Hepatocyte (in vitro differentiated cells): Measurements from ENCODE around the gene SCAI. TPM values are rescaled to one million over a fixed set of nuclear protein-coding genes. Genes with fewer than 3 reads are reported as not detected.

ENCODE experiments used
- DNase-seq: peaks from one replicate; pipeline ENCODE4 v3.0.0-alpha.2; 2016; ENCODE audit warnings: low spot score
- H2AFZ ChIP-seq: fragments of 200-600 bp; sonication (generic); 2 replicates; pipeline ENCODE4 v1.6.0; 2016; ENCODE audit warnings: antibody characterized with exemption, mild to moderate bottlenecking
- H3K27ac ChIP-seq: fragments of 200-600 bp; sonication (generic); 2 replicates; pipeline ENCODE4 v1.5.1; 2016; ENCODE audit warnings: mild to moderate bottlenecking
- H3K27me3 ChIP-seq: fragments of 200-600 bp; sonication (generic); 2 replicates; pipeline ENCODE4 v1.6.1; 2016
- H3K36me3 ChIP-seq: fragments of 200-600 bp; sonication (generic); replicated peaks from 2 replicates; pipeline ENCODE4 v1.5.1; 2016; ENCODE audit warnings: low read depth; ENCODE audit not compliant: insufficient read depth
- H3K4me1 ChIP-seq: fragments of 200-600 bp; sonication (generic); 2 replicates; pipeline ENCODE4 v1.5.1; 2016; ENCODE audit warnings: mild to moderate bottlenecking, moderate library complexity; ENCODE audit not compliant: insufficient read depth
- H3K4me2 ChIP-seq: fragments of 200-600 bp; sonication (generic); 2 replicates; pipeline ENCODE4 v1.6.0; 2016
- H3K4me3 ChIP-seq: fragments of 200-600 bp; sonication (generic); 2 replicates; pipeline ENCODE4 v1.5.1; 2016; ENCODE audit warnings: mild to moderate bottlenecking
- H3K79me2 ChIP-seq: fragments of 200-600 bp; sonication (generic); 2 replicates; pipeline ENCODE4 v1.6.0; 2017; ENCODE audit warnings: mild to moderate bottlenecking
- H3K9me2 ChIP-seq: fragments of 200-600 bp; sonication (generic); replicated peaks from 2 replicates; pipeline ENCODE4 v1.6.0; 2017; ENCODE audit warnings: mild to moderate bottlenecking; ENCODE audit not compliant: insufficient read depth
- H3K9me3 ChIP-seq: fragments of 200-600 bp; sonication (generic); 2 replicates; pipeline ENCODE4 v1.5.1; 2016; ENCODE audit warnings: low read depth, mild to moderate bottlenecking
- H4K20me1 ChIP-seq: fragments of 200-600 bp; sonication (generic); 2 replicates; pipeline ENCODE4 v1.6.0; 2016; ENCODE audit warnings: mild to moderate bottlenecking; ENCODE audit not compliant: insufficient read depth, poor library complexity, severe bottlenecking
- CTCF ChIP-seq: fragments of 200-600 bp; sonication (generic); IDR thresholded peaks from 2 replicates; pipeline ENCODE4 v1.5.1; 2016; ENCODE audit warnings: antibody characterized with exemption, mild to moderate bottlenecking; ENCODE audit not compliant: poor library complexity
- EZH2 ChIP-seq: fragments of 200-600 bp; sonication (generic); IDR thresholded peaks from 2 replicates; pipeline ENCODE4 v1.6.1; 2016; ENCODE audit warnings: antibody characterized with exemption, mild to moderate bottlenecking, borderline replicate concordance
- EZH2phosphoT487 ChIP-seq: fragments of 200-600 bp; sonication (generic); IDR thresholded peaks from one replicate; pipeline ENCODE4 v1.6.1; 2018; ENCODE audit warnings: antibody characterized with exemption, mild to moderate bottlenecking, low read depth, moderate library complexity; ENCODE audit not compliant: unreplicated experiment, severe bottlenecking
- WGBS: methylation state at CpG from one replicate; pipeline ENCODE4 v1.1.6; 2016; ENCODE audit warnings: low lambda C conversion rate; ENCODE audit errors: missing lambda C conversion rate; 5-methylcytosine and 5-hydroxymethylcytosine counted together
- polyA plus RNA-seq: library from polyadenylated mRNA; unstranded; fragments of >200 nt; fragmentation: Nextera tagmentation; extraction: Ambion mirVana; gene quantifications from 2 replicates; pipeline ENCODE4 v1.2.1, GENCODE V29; 2016
- total RNA-seq: library from RNA; depleted of rRNA; stranded (reverse); fragments of >200 nt; gene quantifications from 2 replicates; pipeline ENCODE4 v1.2.3, GENCODE V29; 2014

SCAI gene
- total and polyA plus RNA-seq, 2 experiments from 2014 or later: 0.97 to 10.5 TPM

- Histone ChIP-seq H3K4me1 (peaks cover 5% of the 10 kb centered on the region), H3K9me3 (no peaks in the 10 kb centered on the region), H3K79me2 (peaks cover 34% of the 10 kb centered on the region), H3K9me2 (no peaks in the 10 kb centered on the region), H2AFZ (no peak overlapping the region), H4K20me1 (no peaks in the 10 kb centered on the region), H3K4me3 (peak overlapping the region; percentile 46), H3K36me3 (no peaks in the 10 kb centered on the region), H3K4me2 (peak overlapping the region; percentile 89), H3K27me3 (no peaks in the 10 kb centered on the region), H3K27ac (no peak overlapping the region)
- 83% methylated on average over 4 of the region's 4 CpGs for WGBS
- TF ChIP-seq EZH2phosphoT487 (no peak), EZH2 (no peak), CTCF (no peak)
- no peak for DNase-seq
Observed at GRCh38 chr9:125141751-125142150, 1.6 kb downstream of the SCAI start.

- H2AFZ ChIP-seq: no peak overlapping the region
- 50% methylated on average over 3 of the region's 3 CpGs for WGBS
- no peaks in the 10 kb centered on the region for H3K36me3 ChIP-seq
- no peak overlapping the region for H3K27ac ChIP-seq
- H3K4me2 ChIP-seq: no peak overlapping the region
- peaks cover 5% of the 10 kb centered on the region for H3K4me1 ChIP-seq
- H4K20me1 ChIP-seq: no peaks in the 10 kb centered on the region
- H3K4me3 ChIP-seq: no peak overlapping the region
- no peak for DNase-seq
- peaks cover 34% of the 10 kb centered on the region for H3K79me2 ChIP-seq
- H3K9me3 ChIP-seq: no peaks in the 10 kb centered on the region
- H3K9me2 ChIP-seq: no peaks in the 10 kb centered on the region
- TF ChIP-seq EZH2 (no peak), CTCF (no peak), EZH2phosphoT487 (no peak)
- H3K27me3 ChIP-seq: no peaks in the 10 kb centered on the region
Observed at GRCh38 chr9:125141251-125141650, 2.1 kb downstream of the SCAI start.

GRCh38 chr9:125140576-125140975 lies 2.8 kb downstream of the SCAI start:
- no peak overlapping the region for H2AFZ ChIP-seq
- TF ChIP-seq EZH2phosphoT487 (no peak), EZH2 (no peak), CTCF (no peak)
- no peak overlapping the region for H3K4me3 ChIP-seq
- H3K4me1 ChIP-seq: peaks cover 5% of the 10 kb centered on the region
- no peak for DNase-seq
- no peaks in the 10 kb centered on the region for H3K36me3 ChIP-seq
- no peaks in the 10 kb centered on the region for H3K9me2 ChIP-seq
- no peaks in the 10 kb centered on the region for H3K9me3 ChIP-seq
- WGBS: 90% methylated on average over 1 of the region's 1 CpG
- H3K79me2 ChIP-seq: peaks cover 39% of the 10 kb centered on the region
- H3K27ac ChIP-seq: no peak overlapping the region
- H3K27me3 ChIP-seq: no peaks in the 10 kb centered on the region
- no peaks in the 10 kb centered on the region for H4K20me1 ChIP-seq
- no peak overlapping the region for H3K4me2 ChIP-seq

GRCh38 chr9:125137200-125137599 lies 6.1 kb downstream of the SCAI start:
- TF ChIP-seq CTCF (no peak), EZH2 (no peak), EZH2phosphoT487 (no peak)
- Histone ChIP-seq H2AFZ (no peak overlapping the region), H3K36me3 (no peaks in the 10 kb centered on the region), H4K20me1 (peaks cover 4% of the 10 kb centered on the region), H3K27me3 (no peaks in the 10 kb centered on the region), H3K4me2 (no peak overlapping the region), H3K9me3 (no peaks in the 10 kb centered on the region), H3K9me2 (no peaks in the 10 kb centered on the region), H3K4me1 (peaks cover 3% of the 10 kb centered on the region), H3K79me2 (peaks cover 56% of the 10 kb centered on the region), H3K27ac (no peak overlapping the region), H3K4me3 (no peak overlapping the region)
- DNase-seq: no peak
- WGBS: 66% methylated on average over 4 of the region's 4 CpGs
